ENCODE measurements around the gene TMEM185B. TPM values are rescaled to one million over a fixed set of nuclear protein-coding genes. Genes with fewer than 3 reads are reported as not detected.

The TMEM185B gene
- total RNA-seq, 4 donors from 2014 or later: 22.8 to 40.0 (median 30.4) TPM

DNA sequence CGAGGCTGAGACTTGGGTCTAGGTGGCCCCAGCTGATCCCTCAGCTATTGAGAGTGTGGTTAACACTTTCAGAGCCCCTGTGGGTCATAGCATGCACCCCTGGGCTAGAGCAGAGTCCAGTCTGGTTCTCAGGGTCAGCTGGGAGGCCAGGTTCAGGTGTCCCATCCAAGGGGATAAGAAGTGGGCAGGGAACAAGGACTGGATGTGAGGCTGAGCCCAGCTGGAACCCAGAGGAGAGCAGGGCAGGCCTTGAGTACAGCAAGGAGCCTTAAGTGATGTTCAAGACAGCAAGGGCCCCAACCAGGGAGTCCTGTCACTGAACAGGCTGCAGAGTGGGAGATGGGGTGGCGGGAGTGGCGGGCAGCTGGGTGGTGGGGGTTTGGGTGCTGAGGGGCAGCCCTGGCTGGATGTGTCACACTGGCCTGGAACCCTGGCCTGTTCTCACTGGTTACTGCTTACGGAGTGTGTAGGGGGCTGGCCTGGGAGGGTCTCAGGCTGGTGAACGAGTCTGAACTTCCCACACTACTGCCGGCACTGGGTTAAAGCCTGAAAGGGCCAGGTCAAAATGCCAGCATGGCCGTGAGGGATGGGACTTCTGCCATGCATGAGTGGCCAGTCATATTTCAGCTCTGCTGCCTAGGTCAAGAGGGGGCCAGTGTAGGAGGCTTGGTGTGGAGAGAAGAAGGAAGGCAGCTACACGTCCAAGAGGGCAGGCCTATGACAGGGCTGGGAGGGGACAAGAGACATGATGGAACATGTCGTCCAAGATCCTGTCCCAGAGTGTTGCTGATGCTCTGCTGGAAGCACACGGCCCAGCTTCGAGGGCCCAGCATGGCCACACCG lies 13.6 kb downstream of the TMEM185B start:
- H3K27ac ChIP-seq: no peak overlapping the region
- H3K4me3 ChIP-seq: no peak overlapping the region
- no peaks in the 10 kb centered on the region for H3K36me3 ChIP-seq
- no peaks in the 10 kb centered on the region for H3K4me1 ChIP-seq
- H3K27me3 ChIP-seq: no peaks in the 10 kb centered on the region
- TF ChIP-seq POLR2AphosphoS5 (IDR thresholded peaks at IDR 0.05) (no peak), POLR2A (IDR thresholded peaks at IDR 0.05) (no peak), EP300 (IDR thresholded peaks at IDR 0.05) (no peak)
- TF ChIP-seq, protein P1, sequence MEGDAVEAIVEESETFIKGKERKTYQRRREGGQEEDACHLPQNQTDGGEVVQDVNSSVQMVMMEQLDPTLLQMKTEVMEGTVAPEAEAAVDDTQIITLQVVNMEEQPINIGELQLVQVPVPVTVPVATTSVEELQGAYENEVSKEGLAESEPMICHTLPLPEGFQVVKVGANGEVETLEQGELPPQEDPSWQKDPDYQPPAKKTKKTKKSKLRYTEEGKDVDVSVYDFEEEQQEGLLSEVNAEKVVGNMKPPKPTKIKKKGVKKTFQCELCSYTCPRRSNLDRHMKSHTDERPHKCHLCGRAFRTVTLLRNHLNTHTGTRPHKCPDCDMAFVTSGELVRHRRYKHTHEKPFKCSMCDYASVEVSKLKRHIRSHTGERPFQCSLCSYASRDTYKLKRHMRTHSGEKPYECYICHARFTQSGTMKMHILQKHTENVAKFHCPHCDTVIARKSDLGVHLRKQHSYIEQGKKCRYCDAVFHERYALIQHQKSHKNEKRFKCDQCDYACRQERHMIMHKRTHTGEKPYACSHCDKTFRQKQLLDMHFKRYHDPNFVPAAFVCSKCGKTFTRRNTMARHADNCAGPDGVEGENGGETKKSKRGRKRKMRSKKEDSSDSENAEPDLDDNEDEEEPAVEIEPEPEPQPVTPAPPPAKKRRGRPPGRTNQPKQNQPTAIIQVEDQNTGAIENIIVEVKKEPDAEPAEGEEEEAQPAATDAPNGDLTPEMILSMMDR (IDR thresholded peaks at IDR 0.05): no peak
- H3K9me3 ChIP-seq: no peaks in the 10 kb centered on the region
- DNase-seq (ENCODE audit: low spot score in 2 of 2): peak in 1 of 2 donors; percentile 61
- WGBS: 68% methylated on average over 8 of the region's 12 CpGs

DNA sequence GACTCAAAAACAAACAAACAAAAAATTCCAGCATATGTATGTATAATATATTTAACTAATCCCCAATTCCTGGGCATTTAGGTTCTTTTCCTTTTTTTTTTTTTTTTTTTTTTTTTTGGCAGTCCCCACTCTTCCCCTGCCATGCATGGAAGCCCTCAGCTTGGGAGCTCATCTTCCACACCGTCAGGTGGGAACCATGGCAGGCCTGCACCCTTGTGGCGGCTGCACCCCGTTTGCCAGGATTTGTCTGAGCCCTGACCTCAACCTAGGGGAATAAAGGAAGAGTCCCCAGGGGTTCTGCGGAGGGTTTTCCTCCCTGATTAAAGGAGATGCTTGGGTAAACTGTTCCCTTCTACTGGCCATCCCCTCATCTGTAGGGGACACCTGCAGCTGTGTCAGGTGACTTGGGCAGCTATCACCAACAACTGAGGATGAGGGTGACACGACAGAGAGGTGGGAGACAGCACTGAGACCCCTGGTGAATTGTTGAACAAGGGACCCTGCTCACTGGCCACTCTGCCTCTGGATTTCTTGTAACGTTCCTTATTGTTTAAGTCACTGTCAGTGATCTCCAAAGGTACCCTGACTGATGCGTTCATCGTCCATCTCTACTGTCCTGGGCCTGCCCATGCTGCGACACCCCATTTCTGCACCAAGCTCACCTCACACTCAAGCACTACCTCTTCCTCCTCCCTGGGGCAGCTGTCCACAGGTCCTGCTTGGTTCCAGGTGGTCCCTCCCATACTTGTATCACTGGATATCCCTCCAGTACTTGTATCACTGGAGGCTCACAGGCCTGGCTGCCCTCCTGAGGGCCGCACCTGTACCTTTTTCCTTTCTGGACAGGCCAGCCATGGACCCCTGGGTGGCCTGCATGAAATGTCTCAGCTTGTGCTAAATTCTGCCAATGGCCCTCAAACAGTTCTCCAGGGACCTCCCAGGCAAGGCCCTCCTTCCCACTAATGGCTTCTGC lies 14.5 kb downstream of the TMEM185B start:
- no peaks in the 10 kb centered on the region for H3K36me3 ChIP-seq
- no peak for TF ChIP-seq EP300 (IDR thresholded peaks at IDR 0.05)
- TF ChIP-seq POLR2AphosphoS5 (IDR thresholded peaks at IDR 0.05): no peak
- TF ChIP-seq, protein P1 (IDR thresholded peaks at IDR 0.05): no peak
- TF ChIP-seq POLR2A (IDR thresholded peaks at IDR 0.05): no peak
- H3K4me1 ChIP-seq: no peaks in the 10 kb centered on the region
- WGBS: 93% methylated on average over 10 of the region's 10 CpGs
- no peaks in the 10 kb centered on the region for H3K9me3 ChIP-seq
- H3K27ac ChIP-seq: no peak overlapping the region
- H3K4me3 ChIP-seq: no peak overlapping the region
- DNase-seq (ENCODE audit: low spot score in 2 of 2): peak; percentile 28 to 64
- no peaks in the 10 kb centered on the region for H3K27me3 ChIP-seq

DNA sequence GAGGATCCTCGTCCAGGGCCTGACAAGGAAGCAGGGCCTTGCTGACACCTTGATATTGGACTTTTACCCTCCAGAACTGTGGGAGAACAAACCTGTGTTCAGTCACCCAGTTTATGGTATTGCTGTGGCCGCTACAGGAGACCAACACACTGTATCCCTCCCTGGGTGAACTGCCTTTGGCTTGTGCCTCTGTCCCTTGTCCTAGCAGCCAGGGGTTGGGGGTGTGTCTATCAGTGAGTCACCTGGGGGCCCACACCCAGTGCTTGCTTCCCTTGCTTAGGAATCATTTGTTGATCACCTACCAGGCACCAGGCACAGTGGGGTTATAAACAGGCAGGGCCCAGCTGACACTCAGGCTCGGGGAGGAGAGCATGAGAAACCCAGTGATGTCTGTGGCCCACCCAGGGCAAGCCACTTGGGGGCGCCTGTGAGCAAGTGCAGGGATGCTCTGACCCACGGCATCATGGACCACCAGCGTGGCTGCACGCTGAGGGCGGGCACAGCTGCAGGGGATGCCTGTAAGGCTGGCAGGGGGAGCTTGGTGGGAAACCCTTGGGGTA lies 17.1 kb downstream of the TMEM185B start:
- no peaks in the 10 kb centered on the region for H3K36me3 ChIP-seq
- WGBS: 74% methylated on average over 8 of the region's 8 CpGs
- H3K27me3 ChIP-seq: no peaks in the 10 kb centered on the region
- H3K9me3 ChIP-seq: no peaks in the 10 kb centered on the region
- H3K4me1 ChIP-seq: no peaks in the 10 kb centered on the region
- no peak overlapping the region for H3K4me3 ChIP-seq
- no peak overlapping the region for H3K27ac ChIP-seq
- TF ChIP-seq EP300 (IDR thresholded peaks at IDR 0.05) (no peak), POLR2A (IDR thresholded peaks at IDR 0.05) (no peak), POLR2AphosphoS5 (IDR thresholded peaks at IDR 0.05) (no peak)
- TF ChIP-seq, protein P1 (IDR thresholded peaks at IDR 0.05): no peak
- DNase-seq (ENCODE audit: low spot score in 2 of 2): peak; percentile 50 to 73

DNA sequence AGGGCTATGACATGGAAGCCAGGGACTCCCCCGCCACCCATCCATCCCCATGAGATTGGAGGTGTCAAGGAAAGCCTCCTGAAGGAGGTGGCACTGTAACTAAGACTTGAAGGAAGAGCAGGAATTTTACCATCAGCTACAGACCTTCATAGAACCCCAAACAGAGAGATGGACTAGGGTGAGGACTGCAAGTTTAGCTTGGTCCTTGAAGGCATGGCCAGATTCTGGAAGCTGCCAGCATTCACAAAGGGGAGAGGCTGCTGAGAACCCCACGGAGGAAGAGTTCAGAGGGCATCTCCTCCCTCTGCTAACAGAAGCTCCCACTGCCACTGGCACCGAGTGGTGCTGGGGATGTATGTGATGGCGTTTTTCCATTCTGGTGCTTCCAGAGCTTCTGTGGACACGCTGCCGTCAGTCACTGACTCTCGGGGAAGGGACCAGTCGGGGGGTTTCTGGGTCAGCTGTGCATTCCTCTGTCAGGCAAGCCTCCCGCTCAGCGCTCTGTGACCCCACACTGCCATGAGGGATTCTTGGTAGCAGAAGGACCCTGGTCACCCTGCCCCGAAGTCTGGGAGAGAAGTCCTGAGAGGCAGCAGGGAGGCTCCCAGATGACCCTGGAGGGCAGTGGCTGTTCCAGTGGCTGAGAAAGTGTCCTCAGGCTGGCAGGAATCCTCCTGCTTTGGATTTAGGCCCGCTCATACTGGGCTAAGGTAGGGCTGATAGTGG lies 18.1 kb downstream of the TMEM185B start:
- WGBS: 93% methylated on average over 3 of the region's 12 CpGs
- Histone ChIP-seq H3K4me1 (no peaks in the 10 kb centered on the region), H3K4me3 (no peak overlapping the region), H3K9me3 (no peaks in the 10 kb centered on the region), H3K27ac (no peak overlapping the region), H3K36me3 (no peaks in the 10 kb centered on the region), H3K27me3 (no peaks in the 10 kb centered on the region)
- peak; percentile 29 to 74 for DNase-seq (ENCODE audit: low spot score in 2 of 2)
- TF ChIP-seq EP300 (IDR thresholded peaks at IDR 0.05): no peak
- TF ChIP-seq, protein P1 (IDR thresholded peaks at IDR 0.05): no peak
- no peak for TF ChIP-seq POLR2AphosphoS5 (IDR thresholded peaks at IDR 0.05)
- TF ChIP-seq POLR2A (IDR thresholded peaks at IDR 0.05): no peak

All from suprapubic skin (tissue), 4 donors.